CD8-positive, alpha-beta memory T cell (primary cell): ENCODE results near the gene FOXM1. TPM values are rescaled to one million over a fixed set of nuclear protein-coding genes. Genes with fewer than 3 reads are reported as not detected.
A peak's percentile ranks its signal among the peaks of the same experiment; 100 is the strongest.

Experiments used
- CTCF ChIA-PET: fragments of 350-600 bp; sonication (Branson Sonifier 250); formaldehyde crosslinking; loops from one replicate; lab custom pipeline; 2021; ENCODE audit warnings: antibody characterized with exemption; lab: Charles Lee
- POLR2A ChIA-PET: fragments of 350-600 bp; sonication (Branson Sonifier 250); formaldehyde crosslinking; loops from one replicate; lab custom pipeline; 2021; ENCODE audit warnings: antibody characterized with exemption; lab: Charles Lee
- DNase-seq, 5 donors: peaks; one replicate each; pipeline versions ENCODE4 v3.0.0 to v3.0.0-alpha.2; 2020 to 2022; ENCODE audit warnings: mixed read lengths in 1 of 5
- H3K27ac ChIP-seq: one replicate; pipeline ENCODE4 v1.7.0; 2013; ENCODE audit warnings: low read depth, mild to moderate bottlenecking, low read length, moderate library complexity
- H3K27me3 ChIP-seq: 2 replicates; pipeline ENCODE4 v1.7.0; 2013; ENCODE audit warnings: low read length, mild to moderate bottlenecking; ENCODE audit not compliant: insufficient read depth, poor library complexity, severe bottlenecking
- H3K36me3 ChIP-seq: 2 replicates; pipeline ENCODE4 v1.7.0; 2013; ENCODE audit warnings: mild to moderate bottlenecking, low read length, moderate library complexity; ENCODE audit not compliant: insufficient read depth
- H3K4me1 ChIP-seq: 2 replicates; pipeline ENCODE4 v1.7.0; 2013; ENCODE audit warnings: mild to moderate bottlenecking, low read length, moderate library complexity; ENCODE audit not compliant: insufficient read depth
- H3K4me3 ChIP-seq: 2 replicates; pipeline ENCODE4 v1.7.0; 2013; ENCODE audit warnings: mild to moderate bottlenecking, low read length
- H3K9me3 ChIP-seq: 2 replicates; pipeline ENCODE4 v1.7.0; 2013; ENCODE audit warnings: mild to moderate bottlenecking, low read length
- H3K27ac Mint-ChIP-seq, 8 donors: one replicate each; pipeline ENCODE4 v1.8.0; 2020 to 2021; ENCODE audit warnings: mixed read lengths in 8 of 8, mild to moderate bottlenecking in 6 of 8, inconsistent platforms in 3 of 8, moderate library complexity in 3 of 8
- H3K27me3 Mint-ChIP-seq, 2 donors: one replicate each; pipeline ENCODE4 v1.8.0; 2020 to 2021; ENCODE audit warnings: mixed read lengths in 2 of 2, mild to moderate bottlenecking in 1 of 2, moderate library complexity in 1 of 2
- H3K36me3 Mint-ChIP-seq, 3 donors: one replicate each; pipeline ENCODE4 v1.8.0; 2020 to 2021; ENCODE audit warnings: mixed read lengths in 3 of 3, inconsistent platforms in 1 of 3, mild to moderate bottlenecking in 1 of 3
- H3K4me1 Mint-ChIP-seq, 3 donors: one replicate each; pipeline ENCODE4 v1.8.0; 2020 to 2021; ENCODE audit warnings: mixed read lengths in 3 of 3, inconsistent platforms in 1 of 3, mild to moderate bottlenecking in 1 of 3
- H3K4me3 Mint-ChIP-seq, 7 donors: one replicate each; pipeline ENCODE4 v1.8.0; 2020 to 2021; ENCODE audit warnings: mixed read lengths in 7 of 7, mild to moderate bottlenecking in 6 of 7, moderate library complexity in 4 of 7, inconsistent platforms in 2 of 7
- H3K9me3 Mint-ChIP-seq, 5 donors: one replicate each; pipeline ENCODE4 v1.8.0; 2020 to 2022; ENCODE audit warnings: mixed read lengths in 5 of 5, mild to moderate bottlenecking in 3 of 5, moderate library complexity in 2 of 5, inconsistent platforms in 1 of 5
- polyA plus RNA-seq: library from polyadenylated mRNA; unstranded; fragments of 300-500 nt; fragmentation: Illumina TruSeq; gene quantifications from one replicate; pipeline ENCODE4 v1.2.3, GENCODE V29; 2021
- total RNA-seq, 2 experiments: library from RNA; stranded (reverse); gene quantifications; one replicate each; pipeline ENCODE4 v1.2.3, GENCODE V29; 2021

FOXM1 gene
- total and polyA plus RNA-seq, 3 experiments from 2014 or later, result 0.15 to 67.5 (median 66.2) TPM

- peaks cover 0 to 2% (median 0%) of the 10 kb centered on the region in 3 donors for H3K36me3 Mint-ChIP-seq
- no peaks in the 10 kb centered on the region for H3K27me3 ChIP-seq
- H3K4me1 Mint-ChIP-seq, result peaks cover 0 to 2% (median 0%) of the 10 kb centered on the region in 3 donors
- H3K27me3 Mint-ChIP-seq, result no peaks in the 10 kb centered on the region
- no peak overlapping the region for H3K4me3 Mint-ChIP-seq
- H3K36me3 ChIP-seq, result no peaks in the 10 kb centered on the region
- H3K9me3 Mint-ChIP-seq, result no peaks in the 10 kb centered on the region
- no peaks in the 10 kb centered on the region for H3K4me1 ChIP-seq
- H3K27ac Mint-ChIP-seq, result no peak overlapping the region
- no peak overlapping the region for H3K4me3 ChIP-seq
- H3K9me3 ChIP-seq, result no peaks in the 10 kb centered on the region
- DNase-seq, result no peak
- POLR2A ChIA-PET, result no interaction called here
- CTCF ChIA-PET, result no interaction called here
- H3K27ac ChIP-seq, result no peak overlapping the region
Measured at GRCh38 chr12:2904260-2904659, 27.3 kb upstream of the FOXM1 start.

GRCh38 chr12:2902272-2902880 is 25.4 kb upstream of the FOXM1 start:
- H3K27ac ChIP-seq, result no peak overlapping the region
- H3K36me3 ChIP-seq, result no peaks in the 10 kb centered on the region
- H3K9me3 ChIP-seq, result no peaks in the 10 kb centered on the region
- Mint-ChIP-seq H3K27me3 (no peaks in the 10 kb centered on the region), H3K27ac (no peak overlapping the region), H3K4me1 (peaks cover 0 to 2% (median 0%) of the 10 kb centered on the region in 3 donors), H3K4me3 (no peak overlapping the region), H3K36me3 (no peaks in the 10 kb centered on the region), H3K9me3 (no peaks in the 10 kb centered on the region)
- ChIA-PET POLR2A (no interaction called here), CTCF (no interaction called here)
- no peaks in the 10 kb centered on the region for H3K27me3 ChIP-seq
- no peak overlapping the region for H3K4me3 ChIP-seq
- no peaks in the 10 kb centered on the region for H3K4me1 ChIP-seq
- no peak for DNase-seq

GRCh38 chr12:2900642-2901041 is 23.7 kb upstream of the FOXM1 start:
- Mint-ChIP-seq H3K4me1 (peaks cover 0 to 2% (median 0%) of the 10 kb centered on the region in 3 donors), H3K27me3 (no peaks in the 10 kb centered on the region), H3K36me3 (no peaks in the 10 kb centered on the region), H3K27ac (no peak overlapping the region), H3K4me3 (no peak overlapping the region), H3K9me3 (no peaks in the 10 kb centered on the region)
- CTCF ChIA-PET, result no interaction called here
- no peaks in the 10 kb centered on the region for H3K4me1 ChIP-seq
- H3K27ac ChIP-seq, result no peak overlapping the region
- no peaks in the 10 kb centered on the region for H3K27me3 ChIP-seq
- no peaks in the 10 kb centered on the region for H3K9me3 ChIP-seq
- DNase-seq, result no peak
- no peaks in the 10 kb centered on the region for H3K36me3 ChIP-seq
- POLR2A ChIA-PET, result no interaction called here
- H3K4me3 ChIP-seq, result no peak overlapping the region

GRCh38 chr12:2897418-2897817 is 20.4 kb upstream of the FOXM1 start:
- Mint-ChIP-seq H3K27ac (no peak overlapping the region), H3K27me3 (no peaks in the 10 kb centered on the region), H3K36me3 (no peaks in the 10 kb centered on the region), H3K4me3 (no peak overlapping the region), H3K9me3 (no peaks in the 10 kb centered on the region), H3K4me1 (peaks cover 4% of the 10 kb centered on the region in 3 donors)
- ChIA-PET POLR2A (no interaction called here), CTCF (no interaction called here)
- Histone ChIP-seq H3K9me3 (no peaks in the 10 kb centered on the region), H3K27me3 (no peaks in the 10 kb centered on the region), H3K4me3 (no peak overlapping the region), H3K36me3 (no peaks in the 10 kb centered on the region), H3K27ac (no peak overlapping the region), H3K4me1 (no peaks in the 10 kb centered on the region)
- DNase-seq, result no peak

GRCh38 chr12:2895511-2895910 is 18.5 kb upstream of the FOXM1 start:
- Mint-ChIP-seq H3K4me1 (peaks cover 15 to 20% (median 19%) of the 10 kb centered on the region in 3 donors), H3K27me3 (peaks cover 0 to 3% of the 10 kb centered on the region in 2 donors), H3K4me3 (peak overlapping the region in 1 of 7 donors; percentile 43), H3K27ac (peak overlapping the region in 2 of 8 donors; percentile 10 to 27), H3K9me3 (no peaks in the 10 kb centered on the region), H3K36me3 (peaks cover 0 to 5% (median 1%) of the 10 kb centered on the region in 3 donors)
- H3K9me3 ChIP-seq, result no peaks in the 10 kb centered on the region
- H3K4me3 ChIP-seq, result no peak overlapping the region
- CTCF ChIA-PET, result no interaction called here
- DNase-seq, result no peak
- H3K4me1 ChIP-seq, result peaks cover 10% of the 10 kb centered on the region
- no peaks in the 10 kb centered on the region for H3K27me3 ChIP-seq
- no peaks in the 10 kb centered on the region for H3K36me3 ChIP-seq
- H3K27ac ChIP-seq, result no peak overlapping the region
- POLR2A ChIA-PET, result no interaction called here

- Histone ChIP-seq H3K9me3 (no peaks in the 10 kb centered on the region), H3K27ac (no peak overlapping the region), H3K27me3 (no peaks in the 10 kb centered on the region), H3K36me3 (no peaks in the 10 kb centered on the region), H3K4me1 (peaks cover 13% of the 10 kb centered on the region), H3K4me3 (no peak overlapping the region)
- H3K36me3 Mint-ChIP-seq, result peaks cover 0 to 9% (median 1%) of the 10 kb centered on the region in 3 donors
- peak overlapping the region in 1 of 7 donors; percentile 43 for H3K4me3 Mint-ChIP-seq
- DNase-seq, result no peak
- no peaks in the 10 kb centered on the region for H3K9me3 Mint-ChIP-seq
- H3K27me3 Mint-ChIP-seq, result peaks cover 0 to 4% of the 10 kb centered on the region in 2 donors
- H3K27ac Mint-ChIP-seq, result no peak overlapping the region
- POLR2A ChIA-PET, result no interaction called here
- CTCF ChIA-PET, result no interaction called here
- peaks cover 20 to 24% (median 24%) of the 10 kb centered on the region in 3 donors for H3K4me1 Mint-ChIP-seq
Measured at GRCh38 chr12:2895051-2895451, 18.1 kb upstream of the FOXM1 start.

- H3K36me3 ChIP-seq, result peaks cover 2% of the 10 kb centered on the region
- H3K27me3 ChIP-seq, result no peaks in the 10 kb centered on the region
- no peak for DNase-seq
- Mint-ChIP-seq H3K9me3 (no peaks in the 10 kb centered on the region), H3K27ac (peak overlapping the region in 3 of 8 donors; percentile 29 to 68 (median 60)), H3K27me3 (peaks cover 0 to 4% of the 10 kb centered on the region in 2 donors), H3K4me1 (peaks cover 23 to 36% (median 35%) of the 10 kb centered on the region in 3 donors), H3K4me3 (peak overlapping the region; percentile 4 to 79 (median 58)), H3K36me3 (peaks cover 0 to 13% (median 1%) of the 10 kb centered on the region in 3 donors)
- H3K4me3 ChIP-seq, result no peak overlapping the region
- ChIA-PET CTCF (interaction anchor here (1.0 kb wide), 1 partner anchor 14 kb away, joined by 3 read pairs; no protein-coding TSS in a partner anchor), POLR2A (no interaction called here)
- peaks cover 16% of the 10 kb centered on the region for H3K4me1 ChIP-seq
- H3K27ac ChIP-seq, result no peak overlapping the region
- no peaks in the 10 kb centered on the region for H3K9me3 ChIP-seq
Measured at GRCh38 chr12:2893007-2893406, 16.0 kb upstream of the FOXM1 start.

GRCh38 chr12:2892246-2892645 is 15.3 kb upstream of the FOXM1 start:
- Mint-ChIP-seq H3K4me1 (peaks cover 23 to 36% (median 35%) of the 10 kb centered on the region in 3 donors), H3K27ac (peak overlapping the region in 2 of 8 donors; percentile 85 to 88), H3K4me3 (peak overlapping the region in 6 of 7 donors; percentile 15 to 95 (median 90)), H3K27me3 (peaks cover 0 to 4% of the 10 kb centered on the region in 2 donors), H3K36me3 (peaks cover 0 to 20% (median 1%) of the 10 kb centered on the region in 3 donors), H3K9me3 (no peaks in the 10 kb centered on the region)
- CTCF ChIA-PET, result interaction anchor here (1.0 kb wide), 1 partner anchor 13 kb away, joined by 3 read pairs; no protein-coding TSS in a partner anchor
- no peaks in the 10 kb centered on the region for H3K9me3 ChIP-seq
- no peak overlapping the region for H3K4me3 ChIP-seq
- H3K27ac ChIP-seq, result no peak overlapping the region
- DNase-seq, result no peak
- POLR2A ChIA-PET, result interaction anchor here (0.6 kb wide), 1 partner anchor 179 kb away, joined by 3 read pairs; no protein-coding TSS in a partner anchor
- H3K27me3 ChIP-seq, result no peaks in the 10 kb centered on the region
- peaks cover 16% of the 10 kb centered on the region for H3K4me1 ChIP-seq
- H3K36me3 ChIP-seq, result peaks cover 4% of the 10 kb centered on the region
